ENCODE measurements around the gene PC. TPM values are rescaled to one million over a fixed set of nuclear protein-coding genes. Genes with fewer than 3 reads are reported as not detected.

Gene PC
- 9.7 and 11.8 TPM in 2 replicates for polyA plus RNA-seq (2012; rRNA removed)
- polyA plus RNA-seq (2012; cell fraction: cytosol; rRNA removed) = 4.5 and 6.9 TPM in 2 replicates
- 19.9 and 39.1 TPM in 2 replicates for polyA plus RNA-seq (2012; cell fraction: nucleus; rRNA removed)

DNA sequence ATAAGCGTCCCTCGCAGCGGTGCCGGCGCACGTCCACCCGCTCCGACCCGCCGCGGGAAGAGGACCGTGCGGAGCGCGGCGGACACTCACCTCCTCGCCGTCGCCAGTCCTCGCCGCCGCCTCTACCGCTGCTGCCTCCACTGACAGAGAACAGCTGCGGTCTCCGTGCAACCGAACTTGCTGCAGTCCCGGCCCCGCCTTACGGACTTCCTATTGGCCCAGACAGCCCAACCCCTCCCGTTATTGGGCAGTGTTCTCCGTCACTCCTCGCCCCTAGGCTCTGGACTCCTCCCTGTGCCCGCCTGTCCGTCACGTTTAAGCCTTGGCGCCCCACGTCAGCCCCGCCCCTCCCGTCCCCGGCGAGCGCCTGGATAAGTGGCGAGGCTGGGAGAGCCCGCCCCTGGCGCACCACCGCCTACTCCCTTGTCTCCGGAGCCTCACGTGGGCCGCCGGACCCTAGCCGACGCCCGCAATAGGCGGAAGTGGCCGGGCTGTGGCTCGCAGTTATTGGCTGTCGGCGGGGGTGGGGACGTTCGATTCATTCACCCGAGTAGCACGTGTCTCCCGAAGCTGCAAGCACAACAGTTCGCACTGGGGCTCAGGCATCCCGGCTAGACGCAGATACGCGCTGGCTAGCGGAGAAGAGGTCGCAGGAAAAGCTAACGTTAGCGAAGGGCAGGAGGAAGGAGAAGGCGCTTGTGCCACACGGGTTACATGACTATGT, at the start of gene PC:
PC (minus strand) TSS at position 152 of the 724 bp plus-strand sequence. CDS start 86,224 bp downstream, outside the sequence.
- Histone ChIP-seq H3K27ac (ENCODE audit: low read depth in 2 of 2, low read length in 1 of 2) (peak within 1 kb of the TSS; percentile 29 to 47; a peak in 3 of 4 replicates), H3K4me1 (ENCODE audit: control insufficient read depth in 1 of 2, insufficient read depth in 2 of 2, low read depth in 1 of 2, low read length in 1 of 2) (peaks cover 0 to 26% of the 10 kb centered on the region in 2 experiments; a peak in 3 of 4 replicates), H3K9me3 (no peaks in the 10 kb centered on the region), H2AFZ (ENCODE audit: low read depth) (peak within 1 kb of the TSS; percentile 89), H3K4me3 (ENCODE audit: low read depth in 2 of 2, low read length in 1 of 2) (peak within 1 kb of the TSS; percentile 67 to 73), H3K9ac (peak within 1 kb of the TSS; percentile 59; the same call in 1 of the 2 replicates), H3F3A (replicated peaks; ENCODE audit: insufficient read depth) (peaks cover 5% of the 10 kb centered on the region), H3K27me3 (ENCODE audit: insufficient read depth) (no peaks in the 10 kb centered on the region), H4K20me1 (ENCODE audit: insufficient read depth) (no peaks in the 10 kb centered on the region), H3K79me2 (ENCODE audit: insufficient read depth) (no peaks in the 10 kb centered on the region), H3K4me2 (peak within 1 kb of the TSS; percentile 88), H3K36me3 (replicated peaks in 1 of 2; ENCODE audit: control insufficient read depth in 1 of 2, insufficient read depth in 2 of 2, low read length in 1 of 2) (no peaks in the 10 kb centered on the region), H3K9me2 (no peaks in the 10 kb centered on the region)
- CTCF ChIA-PET = interaction anchor here (0.8 to 10.2 kb wide), 2 partner anchors 17 to 116 kb away, joined by 3 to 54 read pairs; partner anchors contain the start of gene C11orf86
- peak; percentile 99 for DNase-seq
- POLR2A ChIA-PET = interaction anchor here (1.2 to 1.3 kb wide), 2 partner anchors 102 to 238 kb away, joined by 3 to 4 read pairs; no protein-coding TSS in a partner anchor
- under 1% methylated on average over 15 of the region's 74 CpGs for WGBS (ENCODE audit: low lambda C conversion rate)
- TF ChIP-seq RCOR1 (IDR thresholded peaks at IDR 0.05; ENCODE audit: low read length) (no peak), RFX5 (IDR thresholded peaks at IDR 0.05; ENCODE audit: low read length) (peak; percentile 61), FOSL2 (IDR thresholded peaks at IDR 0.05; ENCODE audit: borderline replicate concordance, low read depth) (no peak), SMC3 (IDR thresholded peaks at IDR 0.05; ENCODE audit: low read depth, low read length) (no peak), TCF12 (IDR thresholded peaks at IDR 0.05) (peak; percentile 58; the same call in 1 of the 2 replicates), RAD21 (IDR thresholded peaks at IDR 0.05; ENCODE audit: low read length) (0 out of 2 replicates have a peak, but pooled peaks have one; percentile 10), EP300 (IDR thresholded peaks at IDR 0.05; ENCODE audit: borderline replicate concordance in 1 of 2, low read depth in 1 of 2, low read length in 1 of 2) (0 out of 4 replicates have a peak, but pooled peaks have one; percentile 2 to 36), FOXM1 (IDR thresholded peaks at IDR 0.05; ENCODE audit: low read depth) (no peak; the same call in 1 of the 2 replicates), GATA2 (CRISPR knock-in tag; IDR thresholded peaks at IDR 0.05) (no peak), ZBTB33 (IDR thresholded peaks at IDR 0.05; ENCODE audit: borderline replicate concordance, low read depth) (no peak), ELF1 (IDR thresholded peaks at IDR 0.05) (peak; percentile 89), YY1 (IDR thresholded peaks at IDR 0.05; ENCODE audit: low read depth) (no peak), SIN3A (IDR thresholded peaks at IDR 0.05; ENCODE audit: borderline replicate concordance, low read depth, low read length) (peak; percentile 61), POLR2AphosphoS5 (IDR thresholded peaks at IDR 0.05; ENCODE audit: low read depth, low read length) (peak; percentile 29; the same call in 1 of the 2 replicates), FOXJ3 (CRISPR knock-in tag; IDR thresholded peaks at IDR 0.05) (no peak; the same call in 1 of the 2 replicates), JUND (IDR thresholded peaks at IDR 0.05) (no peak), GABPA (IDR thresholded peaks at IDR 0.05; ENCODE audit: low read depth) (peak; percentile 61), USF1 (IDR thresholded peaks at IDR 0.05; ENCODE audit: borderline replicate concordance, low read depth) (peak; percentile 94), EZH2phosphoT487 (IDR thresholded peaks at IDR 0.05; ENCODE audit: borderline replicate concordance, low read depth) (no peak), CTCF (IDR thresholded peaks at IDR 0.05) (no peak)
- TF ChIP-seq, protein P1, sequence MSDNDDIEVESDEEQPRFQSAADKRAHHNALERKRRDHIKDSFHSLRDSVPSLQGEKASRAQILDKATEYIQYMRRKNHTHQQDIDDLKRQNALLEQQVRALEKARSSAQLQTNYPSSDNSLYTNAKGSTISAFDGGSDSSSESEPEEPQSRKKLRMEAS (IDR thresholded peaks at IDR 0.05; ENCODE audit: low read depth) = peak; percentile 100
- TF ChIP-seq, protein P2, sequence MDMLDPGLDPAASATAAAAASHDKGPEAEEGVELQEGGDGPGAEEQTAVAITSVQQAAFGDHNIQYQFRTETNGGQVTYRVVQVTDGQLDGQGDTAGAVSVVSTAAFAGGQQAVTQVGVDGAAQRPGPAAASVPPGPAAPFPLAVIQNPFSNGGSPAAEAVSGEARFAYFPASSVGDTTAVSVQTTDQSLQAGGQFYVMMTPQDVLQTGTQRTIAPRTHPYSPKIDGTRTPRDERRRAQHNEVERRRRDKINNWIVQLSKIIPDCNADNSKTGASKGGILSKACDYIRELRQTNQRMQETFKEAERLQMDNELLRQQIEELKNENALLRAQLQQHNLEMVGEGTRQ (IDR thresholded peaks at IDR 0.05; ENCODE audit: borderline replicate concordance, low read depth, low read length) = peak; percentile 88
- TF ChIP-seq, protein P3, sequence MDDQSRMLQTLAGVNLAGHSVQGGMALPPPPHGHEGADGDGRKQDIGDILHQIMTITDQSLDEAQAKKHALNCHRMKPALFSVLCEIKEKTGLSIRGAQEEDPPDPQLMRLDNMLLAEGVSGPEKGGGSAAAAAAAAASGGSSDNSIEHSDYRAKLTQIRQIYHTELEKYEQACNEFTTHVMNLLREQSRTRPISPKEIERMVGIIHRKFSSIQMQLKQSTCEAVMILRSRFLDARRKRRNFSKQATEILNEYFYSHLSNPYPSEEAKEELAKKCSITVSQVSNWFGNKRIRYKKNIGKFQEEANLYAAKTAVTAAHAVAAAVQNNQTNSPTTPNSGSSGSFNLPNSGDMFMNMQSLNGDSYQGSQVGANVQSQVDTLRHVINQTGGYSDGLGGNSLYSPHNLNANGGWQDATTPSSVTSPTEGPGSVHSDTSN (IDR thresholded peaks at IDR 0.05) = peak; percentile 99
- TF ChIP-seq, protein P4, sequence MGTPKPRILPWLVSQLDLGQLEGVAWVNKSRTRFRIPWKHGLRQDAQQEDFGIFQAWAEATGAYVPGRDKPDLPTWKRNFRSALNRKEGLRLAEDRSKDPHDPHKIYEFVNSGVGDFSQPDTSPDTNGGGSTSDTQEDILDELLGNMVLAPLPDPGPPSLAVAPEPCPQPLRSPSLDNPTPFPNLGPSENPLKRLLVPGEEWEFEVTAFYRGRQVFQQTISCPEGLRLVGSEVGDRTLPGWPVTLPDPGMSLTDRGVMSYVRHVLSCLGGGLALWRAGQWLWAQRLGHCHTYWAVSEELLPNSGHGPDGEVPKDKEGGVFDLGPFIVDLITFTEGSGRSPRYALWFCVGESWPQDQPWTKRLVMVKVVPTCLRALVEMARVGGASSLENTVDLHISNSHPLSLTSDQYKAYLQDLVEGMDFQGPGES (IDR thresholded peaks at IDR 0.05; ENCODE audit: low read depth, low read length) = peak; percentile 46

Measured in SK-N-SH (cell line).